ENCODE measurements around the gene CTSF. TPM values are rescaled to one million over a fixed set of nuclear protein-coding genes. Genes with fewer than 3 reads are reported as not detected.

CTSF gene
- total RNA-seq, 1 experiment from 2014 or later = 4.9 TPM

- POLR2A ChIA-PET = interaction anchor here (0.6 kb wide), 1 partner anchor 372 kb away, joined by 8 read pairs; no protein-coding TSS in a partner anchor
- Mint-ChIP-seq H3K36me3 (peaks cover 26% of the 10 kb centered on the region), H3K4me3 (peak overlapping the region; percentile 29; the same call in 1 of the 2 replicates), H3K27ac (no peak overlapping the region), H3K27me3 (ENCODE audit: low read depth) (peaks cover 6% of the 10 kb centered on the region), H3K9me3 (no peaks in the 10 kb centered on the region), H3K4me1 (no peaks in the 10 kb centered on the region)
- CTCF ChIA-PET = interaction anchor here (0.6 to 1.6 kb wide), 9 partner anchors 9 to 751 kb away, joined by 3 to 11 read pairs (median 4); partner anchors contain the start of genes ACTN3, CTSF, MRPL11 and RBM4B
- DNase-seq (ENCODE audit: low spot score) (peak; percentile 55), ATAC-seq (peak; percentile 81)
- TF ChIP-seq ATF6 (CRISPR knock-in tag; IDR thresholded peaks at IDR 0.05) = no peak
- no peak for TF ChIP-seq E2F1 (CRISPR knock-in tag; IDR thresholded peaks at IDR 0.05)
- no peak for TF ChIP-seq IRF2 (CRISPR knock-in tag; IDR thresholded peaks at IDR 0.05; ENCODE audit: borderline replicate concordance, low read depth)
- TF ChIP-seq E2F4 (CRISPR knock-in tag; IDR thresholded peaks at IDR 0.05; ENCODE audit: borderline replicate concordance, low read depth) = no peak
- TF ChIP-seq ZMAT4 (CRISPR knock-in tag; IDR thresholded peaks at IDR 0.05) = no peak
- TF ChIP-seq JUN (CRISPR knock-in tag; IDR thresholded peaks at IDR 0.05) = no peak
- TF ChIP-seq GTF2I (CRISPR knock-in tag; conservative IDR thresholded peaks at IDR 0.05) = no peak
- TF ChIP-seq MAX (CRISPR knock-in tag; IDR thresholded peaks at IDR 0.05) = no peak
- no peak for TF ChIP-seq ZSCAN18 (CRISPR knock-in tag; IDR thresholded peaks at IDR 0.05)
- TF ChIP-seq ZNF671 (CRISPR knock-in tag; IDR thresholded peaks at IDR 0.05) = no peak
- TF ChIP-seq ZNF416 (CRISPR knock-in tag; IDR thresholded peaks at IDR 0.05) = no peak
These were observed 9.1 kb downstream of the CTSF start for GRCh38 chr11:66559142-66559865.

GRCh38 chr11:66557733-66558326 lies 10.6 kb downstream of the CTSF start:
- H3K4me3 Mint-ChIP-seq = no peak overlapping the region
- H3K9me3 Mint-ChIP-seq = no peaks in the 10 kb centered on the region
- no peak for TF ChIP-seq ZNF423 (CRISPR knock-in tag; IDR thresholded peaks at IDR 0.05)
- TF ChIP-seq SMAD4 (CRISPR knock-in tag; IDR thresholded peaks at IDR 0.05) = no peak
- TF ChIP-seq ATF2 (CRISPR knock-in tag; IDR thresholded peaks at IDR 0.05; ENCODE audit: borderline replicate concordance, low read depth) = no peak
- TF ChIP-seq NFYB (CRISPR knock-in tag; conservative IDR thresholded peaks at IDR 0.05; ENCODE audit: low read depth) = no peak
- no peak for TF ChIP-seq ZNF281 (CRISPR knock-in tag; IDR thresholded peaks at IDR 0.05)
- no peak for TF ChIP-seq E2F1 (CRISPR knock-in tag; IDR thresholded peaks at IDR 0.05)
- no peak for TF ChIP-seq FOXJ3 (CRISPR knock-in tag; IDR thresholded peaks at IDR 0.05; ENCODE audit: borderline replicate concordance)
- H3K4me1 Mint-ChIP-seq = no peaks in the 10 kb centered on the region
- peaks cover 22% of the 10 kb centered on the region for H3K36me3 Mint-ChIP-seq
- CTCF ChIA-PET = interaction anchor here (1.2 kb wide), 1 partner anchor 66 kb away, joined by 3 read pairs; no protein-coding TSS in a partner anchor
- ATAC-seq (no peak), DNase-seq (ENCODE audit: low spot score) (no peak)
- no peak overlapping the region for H3K27ac Mint-ChIP-seq
- H3K27me3 Mint-ChIP-seq (ENCODE audit: low read depth) = peaks cover 6% of the 10 kb centered on the region
- POLR2A ChIA-PET = no interaction called here

Data from WTC11 (cell line).